Gastrocnemius medialis (tissue), 4 donors: ENCODE data around the gene SLC12A4. TPM values are rescaled to one million over a fixed set of nuclear protein-coding genes. Genes with fewer than 3 reads are reported as not detected.
"Not testable (repeated sequence)": the region's sequence is repeated elsewhere in the genome, so short reads cannot be mapped to it uniquely, and the experiment has no call there.

ENCODE experiments used
- ATAC-seq, 2 donors: fragments of 150-250 bp; one replicate each; pipeline ENCODE4 v1.9.1; 2016
- DNase-seq, 2 donors: peaks; one replicate each; pipeline ENCODE4 v3.0.0-alpha.2; 2019
- H3K27ac ChIP-seq, 4 donors: fragments of 200-600 bp; sonication (generic); 1 replicate in 1 of 4; 2 replicates in 3 of 4; pipeline ENCODE4 v1.5.1; 2016 to 2018; ENCODE audit warnings: mild to moderate bottlenecking in 2 of 4, moderate library complexity in 1 of 4
- H3K27me3 ChIP-seq, 3 donors: fragments of 200-600 bp; sonication (generic) in 2 of 3; 1 replicate in 1 of 3; 2 replicates in 2 of 3; pipeline versions ENCODE4 v1.5.1 to v1.6.0; 2016 to 2019; ENCODE audit warnings: mild to moderate bottlenecking in 1 of 3, moderate library complexity in 1 of 3
- H3K36me3 ChIP-seq, 2 donors: fragments of 200-600 bp; sonication (generic) in 1 of 2; one replicate each; pipeline ENCODE4 v1.5.1; 2017 to 2018
- H3K4me1 ChIP-seq, 2 donors: fragments of 200-600 bp; sonication (generic) in 1 of 2; one replicate each; pipeline ENCODE4 v1.5.1; 2016 to 2017; ENCODE audit warnings: mild to moderate bottlenecking in 2 of 2
- H3K4me3 ChIP-seq, 4 donors: fragments of 200-600 bp; sonication (generic) in 3 of 4; 1 replicate in 1 of 4; 2 replicates in 3 of 4; pipeline ENCODE4 v1.5.1; 2016 to 2019; ENCODE audit warnings: mild to moderate bottlenecking in 2 of 4
- H3K9me3 ChIP-seq, 3 donors: fragments of 200-600 bp; sonication (generic) in 2 of 3; 1 replicate in 1 of 3; 2 replicates in 2 of 3; pipeline ENCODE4 v1.5.1; 2016 to 2019
- POLR2A ChIP-seq, 2 donors: fragments of 450-650 bp; IDR thresholded peaks; one replicate each; pipeline ENCODE4 v1.6.1; 2017; ENCODE audit warnings: antibody characterized with exemption in 2 of 2, mild to moderate bottlenecking in 2 of 2, moderate library complexity in 2 of 2
- in situ Hi-C, 4 donors: fragments of 200-750 bp; cut with MboI; loops; one replicate each; pipeline versions ENCODE4 v1.15.0 to v1.8.0; 2017; ENCODE audit warnings: low sequenced_read_pairs in 4 of 4
- intact Hi-C: fragments of 100-400 bp; cut with DNase I; formaldehyde crosslinking; loops from one replicate; pipeline ENCODE4 v1.15.1; 2023; ENCODE audit warnings: low total_unique reads
- total RNA-seq, 4 donors: library from RNA; depleted of rRNA; stranded (reverse); fragments of >200 nt; gene quantifications; one replicate each; pipeline versions ENCODE4 v1.1.0 to v1.2.3, GENCODE V29; 2016
- TF ChIP-seq, protein P1 (sequence below), 5 experiments: fragments of 450-650 bp in 3 of 5; fragments of 200-600 bp in 2 of 5; sonication (generic) in 2 of 5; IDR thresholded peaks in 4 of 5; conservative IDR thresholded peaks in 1 of 5; 1 replicate in 4 of 5; 2 replicates in 1 of 5; pipeline ENCODE4 v1.5.1; 2016 to 2019; ENCODE audit warnings: antibody characterized with exemption in 5 of 5, mild to moderate bottlenecking in 3 of 5, moderate library complexity in 3 of 5

Gene SLC12A4
- total RNA-seq, 4 donors from 2014 or later: 10.4 to 30.8 (median 15.8) TPM

DNA sequence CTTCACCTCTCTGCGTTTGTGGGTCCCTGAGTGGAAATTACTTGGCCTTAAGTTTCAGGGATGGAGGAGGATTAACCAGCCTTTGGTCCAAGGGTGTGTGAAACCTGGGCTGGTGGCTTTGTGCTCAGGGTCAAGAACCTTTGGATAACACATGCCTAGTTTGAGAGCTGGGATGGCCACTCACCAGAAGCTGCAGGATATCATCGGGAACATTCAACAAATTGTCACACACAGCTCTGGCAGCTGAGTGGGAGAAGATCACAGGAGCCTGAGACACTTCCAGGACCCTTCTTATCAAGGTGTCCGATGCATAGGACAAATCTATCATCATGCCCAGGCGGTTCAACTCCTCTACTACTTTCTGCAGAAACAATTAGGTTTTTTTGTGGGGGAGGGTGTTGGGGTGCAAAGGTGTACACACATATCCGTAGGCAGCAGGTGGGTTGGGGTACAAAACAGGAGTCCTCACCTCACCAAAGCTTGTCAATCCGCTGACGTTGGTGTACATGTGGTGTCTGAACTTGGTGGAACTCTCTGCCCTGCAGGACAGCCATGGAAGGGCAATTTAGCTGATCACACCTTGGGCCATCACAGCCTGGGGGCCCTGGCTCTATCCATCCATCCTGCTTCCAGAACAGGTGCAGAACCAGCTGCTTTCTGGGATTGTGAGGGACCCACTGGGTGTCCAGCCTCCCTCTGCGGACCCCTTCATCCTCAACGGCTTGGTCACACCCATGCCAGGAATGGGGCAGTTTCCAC, 9.2 kb upstream of the SLC12A4 start:
- no peaks in the 10 kb centered on the region for H3K9me3 ChIP-seq
- H3K27ac ChIP-seq: no peak overlapping the region
- no peak overlapping the region for H3K4me3 ChIP-seq
- H3K27me3 ChIP-seq: no peaks in the 10 kb centered on the region
- H3K4me1 ChIP-seq: no peaks in the 10 kb centered on the region
- no peaks in the 10 kb centered on the region for H3K36me3 ChIP-seq
- in situ Hi-C loops (no loop called here), intact Hi-C loops (no loop called here)
- ATAC-seq: no peak
- TF ChIP-seq POLR2A (IDR thresholded peaks at IDR 0.05): no peak
- TF ChIP-seq, protein P1, sequence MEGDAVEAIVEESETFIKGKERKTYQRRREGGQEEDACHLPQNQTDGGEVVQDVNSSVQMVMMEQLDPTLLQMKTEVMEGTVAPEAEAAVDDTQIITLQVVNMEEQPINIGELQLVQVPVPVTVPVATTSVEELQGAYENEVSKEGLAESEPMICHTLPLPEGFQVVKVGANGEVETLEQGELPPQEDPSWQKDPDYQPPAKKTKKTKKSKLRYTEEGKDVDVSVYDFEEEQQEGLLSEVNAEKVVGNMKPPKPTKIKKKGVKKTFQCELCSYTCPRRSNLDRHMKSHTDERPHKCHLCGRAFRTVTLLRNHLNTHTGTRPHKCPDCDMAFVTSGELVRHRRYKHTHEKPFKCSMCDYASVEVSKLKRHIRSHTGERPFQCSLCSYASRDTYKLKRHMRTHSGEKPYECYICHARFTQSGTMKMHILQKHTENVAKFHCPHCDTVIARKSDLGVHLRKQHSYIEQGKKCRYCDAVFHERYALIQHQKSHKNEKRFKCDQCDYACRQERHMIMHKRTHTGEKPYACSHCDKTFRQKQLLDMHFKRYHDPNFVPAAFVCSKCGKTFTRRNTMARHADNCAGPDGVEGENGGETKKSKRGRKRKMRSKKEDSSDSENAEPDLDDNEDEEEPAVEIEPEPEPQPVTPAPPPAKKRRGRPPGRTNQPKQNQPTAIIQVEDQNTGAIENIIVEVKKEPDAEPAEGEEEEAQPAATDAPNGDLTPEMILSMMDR (IDR thresholded peaks at IDR 0.05 in 4 of 5, conservative IDR thresholded peaks at IDR 0.05 in 1 of 5): no peak
- DNase-seq: no peak

DNA sequence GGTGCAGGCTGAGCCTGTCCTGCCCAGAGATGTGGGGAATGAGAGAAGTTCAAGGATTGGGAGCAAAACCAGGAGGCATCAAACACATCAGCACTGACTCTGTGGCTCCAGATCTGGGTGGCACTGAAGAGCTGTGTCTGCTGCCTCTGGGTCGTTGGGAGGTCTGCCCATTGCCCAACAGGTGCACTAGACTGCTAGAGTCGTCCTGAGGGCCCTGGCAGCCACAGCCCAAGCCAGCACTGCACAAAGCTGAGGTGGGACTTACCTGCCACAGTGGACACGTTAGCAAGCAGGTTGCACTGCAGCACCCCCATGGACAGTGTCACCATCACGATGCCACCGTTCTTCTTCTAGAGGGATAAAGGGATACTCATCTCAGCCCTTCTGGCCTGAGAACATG, 8.6 kb upstream of the SLC12A4 start:
- in situ Hi-C loops (no loop called here), intact Hi-C loops (no loop called here)
- Histone ChIP-seq H3K36me3 (no peaks in the 10 kb centered on the region), H3K27me3 (no peaks in the 10 kb centered on the region), H3K27ac (no peak overlapping the region), H3K4me1 (no peaks in the 10 kb centered on the region), H3K9me3 (no peaks in the 10 kb centered on the region), H3K4me3 (no peak overlapping the region)
- no peak for ATAC-seq
- no peak for DNase-seq
- TF ChIP-seq POLR2A (IDR thresholded peaks at IDR 0.05): no peak
- TF ChIP-seq, protein P1 (IDR thresholded peaks at IDR 0.05 in 4 of 5, conservative IDR thresholded peaks at IDR 0.05 in 1 of 5): no peak

DNA sequence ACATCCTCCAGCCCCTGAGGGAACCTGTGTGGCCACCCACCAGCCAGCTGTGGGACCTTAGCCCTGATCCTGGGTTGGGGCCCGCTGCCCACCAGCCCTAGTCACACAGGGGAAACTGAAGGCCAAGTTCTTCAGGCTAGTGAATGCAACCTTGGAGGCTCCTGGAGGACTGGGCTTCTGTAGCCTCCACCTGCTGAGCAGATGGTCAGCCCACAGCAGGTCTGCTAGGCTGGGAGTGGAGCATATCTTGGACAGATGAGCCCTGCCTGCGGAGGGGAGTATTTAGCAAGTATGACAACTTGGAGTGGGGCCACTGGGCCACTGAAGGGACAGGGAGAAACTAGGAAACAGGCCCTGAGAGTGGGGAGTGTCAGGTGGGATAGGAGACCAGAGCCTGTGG, 7.8 kb upstream of the SLC12A4 start:
- intact Hi-C loops: no loop called here
- ATAC-seq (no peak), DNase-seq (no peak)
- H3K27ac ChIP-seq: no peak overlapping the region
- H3K36me3 ChIP-seq: no peaks in the 10 kb centered on the region
- H3K4me3 ChIP-seq: no peak overlapping the region
- no peaks in the 10 kb centered on the region for H3K4me1 ChIP-seq
- TF ChIP-seq, protein P1 (IDR thresholded peaks at IDR 0.05 in 4 of 5, conservative IDR thresholded peaks at IDR 0.05 in 1 of 5): no peak
- no peak for TF ChIP-seq POLR2A (IDR thresholded peaks at IDR 0.05)
- in situ Hi-C loops: no loop called here
- H3K9me3 ChIP-seq: no peaks in the 10 kb centered on the region
- H3K27me3 ChIP-seq: no peaks in the 10 kb centered on the region

DNA sequence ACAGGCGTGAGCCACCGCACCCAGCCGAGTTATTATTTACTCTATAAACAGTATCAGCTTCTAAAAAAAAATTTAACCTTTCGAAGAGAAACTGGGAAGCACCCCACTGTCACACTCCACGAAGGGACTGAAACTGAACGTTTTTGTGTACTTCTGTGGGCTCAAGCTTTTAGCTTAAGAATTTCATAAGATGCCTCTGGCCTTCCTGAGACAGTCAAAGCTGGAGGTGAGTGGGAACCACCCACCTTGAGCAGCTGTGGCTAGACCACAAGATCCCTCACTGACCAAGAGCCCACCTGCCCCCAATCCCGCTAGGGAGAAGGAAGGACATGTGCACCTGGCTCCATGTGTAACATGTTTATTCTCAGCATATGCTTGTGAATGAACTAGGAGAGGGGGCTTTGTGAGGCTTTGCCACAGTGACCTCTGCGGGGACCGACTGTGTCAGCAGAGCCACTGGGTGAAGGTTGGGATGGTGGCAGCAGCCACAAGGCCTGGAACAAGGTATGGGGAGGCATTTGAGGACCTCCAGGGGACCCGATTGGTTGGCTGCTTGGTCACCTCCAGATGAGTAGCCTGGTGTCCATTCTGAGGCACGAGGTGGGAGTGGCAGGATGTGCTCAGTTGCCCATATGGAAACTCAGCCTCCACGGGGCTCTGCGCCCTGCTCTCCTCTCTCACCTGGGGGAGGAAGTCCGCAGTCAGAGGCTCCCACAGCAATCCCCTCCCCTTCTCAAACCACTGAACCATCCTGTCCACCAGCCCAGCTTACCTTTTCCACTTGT, 7.1 kb upstream of the SLC12A4 start:
- no peak for ATAC-seq
- TF ChIP-seq POLR2A (IDR thresholded peaks at IDR 0.05): no peak
- TF ChIP-seq, protein P1 (IDR thresholded peaks at IDR 0.05 in 4 of 5, conservative IDR thresholded peaks at IDR 0.05 in 1 of 5): no peak

DNA sequence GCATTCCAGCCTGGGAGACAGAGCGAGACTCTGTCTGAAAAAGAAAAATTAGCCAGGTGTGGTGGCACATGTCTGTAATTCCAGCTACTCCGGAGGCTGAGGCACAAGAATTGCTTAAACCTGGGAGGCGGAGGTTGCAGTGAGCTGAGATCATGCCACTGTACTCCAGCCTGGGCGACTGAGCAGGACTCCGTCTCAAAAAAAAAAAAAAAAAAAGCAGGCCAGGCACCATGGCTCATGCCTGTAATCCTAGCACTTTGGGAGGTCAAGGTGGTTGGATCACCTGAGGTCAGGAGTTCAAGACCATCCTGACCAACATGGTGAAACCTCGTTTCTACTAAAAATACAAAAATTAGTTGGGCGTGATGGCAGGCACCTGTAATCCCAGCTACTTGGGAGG, 3.8 kb upstream of the SLC12A4 start:
- in situ Hi-C loops, ATAC-seq, DNase-seq, H3K36me3 ChIP-seq, H3K9me3 ChIP-seq, H3K4me3 ChIP-seq, H3K4me1 ChIP-seq, H3K27me3 ChIP-seq, H3K27ac ChIP-seq, intact Hi-C loops: not testable (repeated sequence)

More for the DNA sequence above, 7.1 kb upstream of the SLC12A4 start:
- H3K36me3 ChIP-seq: no peaks in the 10 kb centered on the region
- H3K27me3 ChIP-seq: no peaks in the 10 kb centered on the region
- no peak overlapping the region for H3K27ac ChIP-seq
- H3K9me3 ChIP-seq: no peaks in the 10 kb centered on the region
- H3K4me3 ChIP-seq: no peak overlapping the region
- no peak for DNase-seq
- no peaks in the 10 kb centered on the region for H3K4me1 ChIP-seq
- in situ Hi-C loops: no loop called here
- intact Hi-C loops: no loop called here
